22Rv1 (cell line): ENCODE results near the gene SLC26A9.
"Not testable (repeated sequence)": the region's sequence is repeated elsewhere in the genome, so short reads cannot be mapped to it uniquely, and the experiment has no call there.

Source experiments
- ZFX ChIP-seq: fragments of 450-650 bp; IDR thresholded peaks from 2 replicates; pipeline ENCODE4 v1.6.1; 2017; ENCODE audit warnings: antibody characterized with exemption, borderline replicate concordance
- TF ChIP-seq, protein P1 (sequence below): fragments of 450-650 bp; IDR thresholded peaks from 2 replicates; pipeline ENCODE4 v1.5.1; 2017; ENCODE audit warnings: mild to moderate bottlenecking

DNA sequence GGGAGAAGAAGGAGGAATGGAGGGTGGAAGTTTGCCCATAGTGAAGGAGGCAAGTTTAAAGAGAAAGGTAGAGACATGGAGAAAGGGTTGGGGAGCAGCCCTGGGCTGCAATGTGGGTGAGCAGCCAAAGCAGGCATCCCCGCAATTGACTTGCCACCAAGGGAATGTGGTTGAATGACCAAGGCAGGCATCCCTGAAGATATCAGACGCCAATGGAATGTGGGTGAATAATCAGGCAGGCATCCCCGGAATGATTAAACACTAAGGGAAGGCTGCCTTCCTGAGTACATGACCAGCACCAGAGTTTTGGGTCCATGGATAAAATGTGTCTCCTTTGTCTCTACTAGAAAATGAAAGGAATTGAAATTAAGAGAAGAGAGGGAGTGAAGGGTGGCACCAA, 53.5 kb downstream of the SLC26A9 start:
- TF ChIP-seq, protein P1, sequence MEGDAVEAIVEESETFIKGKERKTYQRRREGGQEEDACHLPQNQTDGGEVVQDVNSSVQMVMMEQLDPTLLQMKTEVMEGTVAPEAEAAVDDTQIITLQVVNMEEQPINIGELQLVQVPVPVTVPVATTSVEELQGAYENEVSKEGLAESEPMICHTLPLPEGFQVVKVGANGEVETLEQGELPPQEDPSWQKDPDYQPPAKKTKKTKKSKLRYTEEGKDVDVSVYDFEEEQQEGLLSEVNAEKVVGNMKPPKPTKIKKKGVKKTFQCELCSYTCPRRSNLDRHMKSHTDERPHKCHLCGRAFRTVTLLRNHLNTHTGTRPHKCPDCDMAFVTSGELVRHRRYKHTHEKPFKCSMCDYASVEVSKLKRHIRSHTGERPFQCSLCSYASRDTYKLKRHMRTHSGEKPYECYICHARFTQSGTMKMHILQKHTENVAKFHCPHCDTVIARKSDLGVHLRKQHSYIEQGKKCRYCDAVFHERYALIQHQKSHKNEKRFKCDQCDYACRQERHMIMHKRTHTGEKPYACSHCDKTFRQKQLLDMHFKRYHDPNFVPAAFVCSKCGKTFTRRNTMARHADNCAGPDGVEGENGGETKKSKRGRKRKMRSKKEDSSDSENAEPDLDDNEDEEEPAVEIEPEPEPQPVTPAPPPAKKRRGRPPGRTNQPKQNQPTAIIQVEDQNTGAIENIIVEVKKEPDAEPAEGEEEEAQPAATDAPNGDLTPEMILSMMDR, result not testable (repeated sequence)
- not testable (repeated sequence) for TF ChIP-seq ZFX
